ENCODE data around the gene CHID1.

The CHID1 gene

DNA sequence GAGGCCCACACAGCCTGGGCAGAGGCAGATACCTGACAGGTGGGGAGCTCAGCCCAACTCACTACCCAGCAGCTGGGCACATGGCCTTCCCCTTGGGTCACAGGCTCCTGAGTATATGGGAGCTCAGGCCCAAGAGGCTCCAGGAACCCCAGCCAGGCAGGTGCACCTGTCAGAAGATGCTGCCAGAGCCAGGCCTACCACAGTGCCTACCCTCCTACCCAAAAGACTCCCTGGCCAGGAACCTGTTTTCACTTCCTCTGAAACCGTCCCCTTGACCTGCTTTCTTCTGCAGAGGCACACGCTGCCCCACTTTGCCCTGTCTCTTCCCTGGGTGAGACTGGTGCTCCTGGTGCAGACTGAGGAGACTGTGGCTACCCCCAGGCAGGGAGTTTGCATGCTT is 2.9 kb downstream of the CHID1 start:
- DNase-seq (ENCODE audit: low spot score): no peak
- no peak for TF ChIP-seq CTCF (conservative IDR thresholded peaks at IDR 0.05; ENCODE audit: low read depth)
- ChIA-PET POLR2A (ENCODE audit: low non-redundant PET) (no interaction called here), CTCF (interaction anchor here (0.6 to 1.2 kb wide), 3 partner anchors 10 to 494 kb away, joined by 3 read pairs; no protein-coding TSS in a partner anchor)
- peak overlapping the region; percentile 92 for H3K27ac ChIP-seq

GRCh38 chr11:905952-906351 is 4.7 kb downstream of the CHID1 start:
- DNase-seq (ENCODE audit: low spot score): no peak
- H3K27ac ChIP-seq: peak overlapping the region; percentile 92; the same call in 1 of the 2 replicates
- POLR2A ChIA-PET (ENCODE audit: low non-redundant PET): no interaction called here
- TF ChIP-seq CTCF (conservative IDR thresholded peaks at IDR 0.05; ENCODE audit: low read depth): no peak
- CTCF ChIA-PET: interaction anchor here (0.5 kb wide), 1 partner anchor 122 kb away, joined by 3 read pairs; no protein-coding TSS in a partner anchor

DNA sequence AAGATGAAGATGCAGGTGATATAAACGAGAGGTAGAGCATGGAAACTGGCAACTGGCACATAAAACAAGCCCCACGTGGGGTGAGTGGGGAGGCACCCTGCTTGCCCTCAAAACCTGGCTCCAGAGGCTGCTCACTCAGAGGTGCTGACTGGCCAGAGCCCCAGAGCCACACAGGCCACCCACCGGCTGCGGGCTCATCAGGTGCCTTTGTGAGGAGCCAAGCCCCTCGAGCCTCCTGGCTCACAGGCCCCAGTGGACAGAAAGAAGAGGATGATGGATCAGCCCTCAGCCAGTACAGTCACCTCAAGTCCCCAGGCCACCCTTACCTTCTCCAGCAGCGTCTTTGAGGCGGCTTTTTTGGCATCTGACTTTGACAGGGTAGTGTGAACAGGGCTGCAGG is 6.2 kb downstream of the CHID1 start:
- ChIA-PET POLR2A (ENCODE audit: low non-redundant PET) (no interaction called here), CTCF (no interaction called here)
- no peak for TF ChIP-seq CTCF (conservative IDR thresholded peaks at IDR 0.05; ENCODE audit: low read depth)
- no peak for DNase-seq (ENCODE audit: low spot score)
- H3K27ac ChIP-seq: 0 out of 2 replicates have a peak overlapping the region, but pooled peaks have one; percentile 3

GRCh38 chr11:901452-902061 is 9.1 kb downstream of the CHID1 start:
- POLR2A ChIA-PET (ENCODE audit: low non-redundant PET): no interaction called here
- DNase-seq (ENCODE audit: low spot score): no peak
- CTCF ChIA-PET: no interaction called here
- H3K27ac ChIP-seq: no peak overlapping the region
- no peak for TF ChIP-seq CTCF (conservative IDR thresholded peaks at IDR 0.05; ENCODE audit: low read depth)

DNA sequence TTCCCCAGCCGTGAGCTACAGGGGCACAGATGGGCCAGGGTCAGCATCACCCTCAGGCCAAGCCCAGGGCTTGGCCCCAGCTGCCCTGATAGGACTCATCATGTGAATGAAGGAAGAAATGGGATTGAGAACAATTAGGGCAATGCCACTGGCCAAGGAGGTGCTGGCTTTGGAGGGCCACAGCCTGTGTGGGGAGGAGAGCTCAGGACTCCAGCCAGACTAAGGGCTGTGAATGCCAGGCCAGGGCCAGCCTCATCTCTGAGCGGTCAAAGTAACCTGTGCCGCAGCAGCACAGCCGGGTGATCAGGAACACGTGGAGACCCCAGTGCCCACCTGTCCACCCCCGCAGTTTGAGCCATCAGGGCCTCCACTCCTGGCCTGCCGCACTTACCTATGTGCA is 10.1 kb downstream of the CHID1 start:
- TF ChIP-seq CTCF (conservative IDR thresholded peaks at IDR 0.05; ENCODE audit: low read depth): no peak
- DNase-seq (ENCODE audit: low spot score): no peak
- H3K27ac ChIP-seq: no peak overlapping the region
- ChIA-PET CTCF (no interaction called here), POLR2A (ENCODE audit: low non-redundant PET) (no interaction called here)

GRCh38 chr11:899724-900123 is 10.9 kb downstream of the CHID1 start:
- H3K27ac ChIP-seq: no peak overlapping the region
- TF ChIP-seq CTCF (conservative IDR thresholded peaks at IDR 0.05; ENCODE audit: low read depth): no peak
- POLR2A ChIA-PET (ENCODE audit: low non-redundant PET): no interaction called here
- DNase-seq (ENCODE audit: low spot score): no peak
- CTCF ChIA-PET: no interaction called here
